ENCODE measurements around the gene IRX6.

The IRX6 gene

DNA sequence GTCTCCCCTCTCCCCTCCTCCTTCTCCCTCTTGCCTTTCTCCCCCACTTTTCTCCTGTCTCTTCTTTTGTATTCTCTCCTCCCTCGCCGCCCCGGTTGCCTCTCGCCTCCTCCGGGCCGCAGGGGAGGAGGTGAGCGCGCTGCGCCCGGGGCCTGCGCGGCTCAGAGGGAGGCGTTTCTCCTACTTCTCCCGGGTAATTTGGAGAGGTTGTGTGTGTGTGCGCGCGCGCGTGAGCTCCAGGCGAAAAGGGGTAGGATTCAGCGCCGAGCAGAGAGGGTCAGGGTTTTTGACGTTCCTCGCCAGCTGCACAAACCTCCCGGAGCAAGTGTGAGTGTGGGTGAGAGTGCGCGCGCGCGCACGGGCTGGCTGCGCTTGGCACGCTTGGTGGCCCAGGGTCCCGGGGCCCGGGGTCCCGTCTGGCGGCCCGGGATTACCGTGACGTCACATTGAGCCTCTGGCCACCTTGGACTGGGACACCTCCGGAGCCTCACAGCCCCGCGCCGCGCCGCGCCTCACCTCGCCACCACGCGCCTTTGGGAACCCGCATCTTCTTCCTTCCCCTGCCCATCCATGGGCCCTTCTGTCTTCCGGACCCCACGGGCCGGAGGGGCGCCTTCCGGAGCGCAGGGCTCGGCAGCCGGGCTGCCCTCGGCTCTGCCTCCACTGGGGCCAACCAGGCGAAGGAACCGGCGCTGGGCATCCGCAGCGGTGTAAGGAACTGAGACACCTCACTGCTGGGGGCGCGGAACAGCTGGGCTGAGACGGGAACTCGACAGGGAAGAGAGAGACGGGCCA is 479 bp downstream of the IRX6 start:
- DNase-seq (ENCODE audit: low spot score): no peak

DNA sequence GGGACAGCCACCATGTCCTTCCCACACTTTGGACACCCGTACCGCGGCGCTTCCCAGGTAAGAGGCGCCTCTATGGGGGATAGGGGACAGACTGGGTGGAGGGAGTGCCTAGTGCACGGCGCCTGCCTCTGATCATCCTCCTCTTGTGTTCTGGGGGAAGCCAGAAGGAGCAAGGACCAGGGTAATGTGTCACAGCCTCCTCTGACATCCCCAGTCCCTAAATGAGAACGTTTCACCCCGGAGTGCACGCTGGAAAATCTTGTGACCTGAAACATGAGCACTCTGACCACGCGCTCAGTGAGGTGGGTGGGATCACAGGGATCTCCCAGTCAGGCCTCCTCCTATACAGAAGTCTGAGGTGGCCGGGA is 1.1 kb downstream of the IRX6 start:
- DNase-seq (ENCODE audit: low spot score): no peak

DNA sequence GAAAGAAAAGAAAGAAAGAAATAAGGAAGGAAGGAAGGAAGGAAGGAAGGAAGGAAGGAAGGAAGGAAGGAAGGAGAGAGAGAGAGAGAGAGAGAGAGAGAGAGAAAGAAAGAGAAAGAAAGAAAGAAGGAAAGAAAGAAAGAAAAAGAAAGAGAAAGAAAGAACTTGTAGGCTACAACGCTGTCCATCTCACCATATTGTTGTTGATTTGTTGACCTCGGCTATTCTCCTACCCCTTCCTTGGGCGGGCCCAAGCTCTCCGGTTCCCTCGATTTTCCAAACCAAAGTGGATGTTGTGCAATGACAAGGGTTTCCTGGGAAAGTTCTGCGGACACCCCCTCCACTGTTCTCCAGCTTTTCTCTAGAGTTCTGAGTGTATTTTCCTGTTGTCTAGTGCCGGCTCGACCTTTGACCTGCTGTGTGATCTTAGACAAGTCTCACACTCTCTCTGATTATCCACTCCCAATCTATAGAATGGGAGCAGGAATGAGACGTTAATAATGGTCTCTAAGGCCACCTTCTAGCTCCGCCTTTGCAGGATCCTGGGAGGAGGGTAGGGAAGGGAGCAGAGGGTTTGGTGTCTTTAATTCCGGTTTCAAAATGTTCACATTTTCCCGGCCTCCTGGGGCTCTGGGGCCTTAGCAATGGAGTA is 1.6 kb downstream of the IRX6 start:
- no peak for DNase-seq (ENCODE audit: low spot score)

DNA sequence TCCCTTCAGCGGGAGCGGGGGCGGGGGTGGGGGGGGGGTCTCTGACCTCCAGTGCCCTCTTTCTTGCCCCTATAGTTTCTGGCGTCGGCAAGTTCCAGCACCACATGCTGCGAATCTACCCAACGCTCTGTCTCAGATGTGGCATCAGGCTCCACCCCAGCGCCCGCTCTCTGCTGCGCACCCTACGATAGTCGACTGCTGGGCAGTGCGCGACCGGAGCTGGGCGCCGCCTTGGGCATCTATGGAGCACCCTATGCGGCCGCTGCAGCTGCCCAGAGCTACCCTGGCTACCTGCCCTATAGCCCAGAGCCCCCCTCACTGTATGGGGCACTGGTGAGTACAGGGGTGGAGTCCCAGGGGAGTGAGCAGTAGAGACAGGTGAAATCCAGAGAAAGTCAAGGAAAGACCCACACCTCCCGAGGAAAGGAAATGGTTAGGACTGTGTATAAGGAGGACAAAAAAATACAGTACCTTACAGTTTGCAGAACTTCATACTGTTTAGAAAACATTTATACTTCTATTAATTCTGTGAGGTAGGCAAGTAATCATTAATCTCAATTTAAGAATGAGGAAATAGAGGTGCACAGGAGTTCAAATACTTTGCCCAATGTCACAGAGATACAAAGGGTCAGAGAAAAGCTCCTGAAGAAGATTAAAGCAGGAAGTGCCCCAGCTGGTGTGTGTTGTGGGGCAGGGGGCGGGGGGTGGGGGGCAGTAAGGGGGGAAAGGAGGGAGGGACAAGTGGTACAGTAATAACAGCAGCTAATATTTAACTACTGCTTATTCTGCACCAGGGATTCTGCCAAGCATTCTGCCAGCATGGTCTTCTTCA is 2.5 kb downstream of the IRX6 start:
- DNase-seq (ENCODE audit: low spot score): no peak

DNA sequence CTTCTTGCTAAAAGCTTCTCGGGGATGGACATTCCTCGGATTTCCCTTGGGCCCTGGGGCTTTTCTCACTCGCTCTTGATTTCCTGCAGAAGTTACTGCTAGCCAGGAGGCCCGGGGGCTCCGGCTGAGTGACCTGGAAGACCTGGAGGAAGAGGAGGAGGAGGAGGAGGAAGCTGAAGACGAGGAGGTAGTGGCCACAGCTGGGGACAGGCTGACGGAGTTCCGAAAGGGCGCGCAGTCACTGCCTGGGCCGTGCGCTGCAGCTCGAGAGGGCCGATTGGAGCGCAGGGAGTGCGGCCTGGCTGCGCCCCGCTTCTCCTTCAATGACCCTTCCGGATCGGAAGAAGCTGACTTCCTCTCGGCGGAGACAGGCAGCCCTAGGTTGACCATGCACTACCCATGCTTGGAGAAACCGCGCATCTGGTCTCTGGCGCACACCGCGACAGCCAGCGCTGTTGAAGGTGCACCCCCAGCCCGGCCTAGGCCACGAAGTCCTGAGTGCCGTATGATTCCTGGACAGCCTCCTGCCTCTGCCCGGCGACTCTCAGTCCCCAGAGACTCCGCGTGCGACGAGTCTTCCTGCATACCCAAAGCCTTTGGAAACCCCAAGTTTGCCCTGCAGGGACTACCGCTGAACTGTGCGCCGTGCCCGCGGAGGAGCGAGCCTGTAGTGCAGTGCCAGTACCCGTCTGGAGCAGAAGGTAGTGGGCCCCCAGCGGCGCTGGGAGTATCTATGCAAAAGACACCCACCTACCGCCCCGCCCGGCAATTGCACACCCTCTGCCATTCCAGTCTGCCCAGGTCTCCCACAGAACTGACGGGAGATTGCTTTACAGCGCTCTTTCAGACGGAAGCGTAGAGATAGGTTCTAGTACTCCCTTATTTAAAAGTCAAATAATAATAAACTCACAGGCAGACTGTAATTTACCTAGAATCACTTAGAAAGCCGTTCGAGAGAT is 4.9 kb downstream of the IRX6 start:
- DNase-seq (ENCODE audit: low spot score): no peak

DNA sequence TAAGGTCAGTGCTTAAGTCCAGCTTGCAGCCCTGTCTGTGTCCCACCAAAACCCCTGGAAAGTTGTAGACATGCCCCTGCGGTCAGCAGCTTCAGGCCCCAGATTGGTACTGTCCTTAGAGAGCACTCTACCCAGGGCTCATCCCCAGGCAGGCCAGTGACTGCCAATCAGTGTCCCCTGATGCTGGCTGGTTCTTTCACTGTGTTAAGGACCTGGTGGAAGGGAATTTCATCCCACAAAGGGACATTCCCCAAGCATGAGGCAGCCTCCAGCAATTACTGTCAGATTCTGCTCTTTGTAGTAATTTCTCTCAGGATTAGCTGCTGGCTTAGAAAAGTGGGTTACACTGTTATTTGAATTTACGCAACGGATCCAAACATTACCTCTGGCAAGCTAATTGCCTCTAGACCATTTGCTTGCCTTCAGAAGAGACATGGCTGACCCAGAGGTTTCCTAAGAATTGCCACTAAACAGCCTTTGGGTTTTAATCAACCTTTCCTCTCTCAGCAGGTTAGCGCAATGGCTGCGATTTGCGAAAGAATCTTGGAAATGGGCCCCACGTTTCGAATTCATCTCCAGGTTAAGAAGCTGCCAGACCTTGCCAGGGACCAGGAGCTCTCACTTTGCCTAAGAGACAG is 5.9 kb downstream of the IRX6 start:
- no peak for DNase-seq (ENCODE audit: low spot score)

DNA sequence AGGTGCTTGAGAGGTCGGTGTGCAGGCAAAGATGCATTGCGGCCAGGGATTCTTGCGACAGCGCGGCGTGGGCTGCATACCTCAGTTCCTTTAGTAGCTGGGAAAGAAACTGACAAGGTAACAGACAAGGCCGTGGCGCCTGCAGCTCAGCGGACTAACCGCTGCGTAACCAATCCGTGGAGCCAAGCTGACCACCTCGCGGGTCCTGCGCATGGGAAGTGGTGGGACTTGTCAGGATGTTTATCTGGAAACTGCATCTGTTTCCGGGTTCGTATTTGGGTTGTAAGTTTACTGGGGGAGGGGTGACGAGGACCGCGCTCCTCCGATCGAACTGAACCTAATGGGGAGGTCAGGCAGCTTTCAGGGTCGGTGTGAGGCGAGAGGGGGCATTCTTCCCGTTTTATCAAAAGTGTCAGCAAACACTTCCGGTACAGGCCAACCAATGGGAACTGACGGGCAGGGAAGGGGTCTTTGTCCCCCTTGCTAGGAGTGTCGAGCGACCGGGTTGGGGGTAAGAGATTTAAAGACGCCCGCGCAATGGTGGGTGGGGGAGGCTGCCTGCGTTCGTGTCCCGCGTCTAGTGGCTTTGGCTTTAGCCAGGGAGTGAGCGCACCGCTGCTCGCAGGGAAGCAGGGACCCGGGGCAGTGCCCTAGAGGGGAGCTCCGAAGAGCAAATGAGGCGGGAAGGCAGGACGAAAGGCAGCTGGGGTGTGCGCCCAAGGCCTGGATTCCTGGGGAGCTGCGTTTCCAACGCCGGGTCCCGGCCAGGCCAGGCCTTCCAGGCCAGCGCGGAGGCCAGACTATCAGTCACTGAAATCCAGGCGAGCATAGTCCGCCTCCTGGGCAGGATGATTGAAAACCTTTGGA is 7.0 kb downstream of the IRX6 start:
- no peak for DNase-seq (ENCODE audit: low spot score)

DNA sequence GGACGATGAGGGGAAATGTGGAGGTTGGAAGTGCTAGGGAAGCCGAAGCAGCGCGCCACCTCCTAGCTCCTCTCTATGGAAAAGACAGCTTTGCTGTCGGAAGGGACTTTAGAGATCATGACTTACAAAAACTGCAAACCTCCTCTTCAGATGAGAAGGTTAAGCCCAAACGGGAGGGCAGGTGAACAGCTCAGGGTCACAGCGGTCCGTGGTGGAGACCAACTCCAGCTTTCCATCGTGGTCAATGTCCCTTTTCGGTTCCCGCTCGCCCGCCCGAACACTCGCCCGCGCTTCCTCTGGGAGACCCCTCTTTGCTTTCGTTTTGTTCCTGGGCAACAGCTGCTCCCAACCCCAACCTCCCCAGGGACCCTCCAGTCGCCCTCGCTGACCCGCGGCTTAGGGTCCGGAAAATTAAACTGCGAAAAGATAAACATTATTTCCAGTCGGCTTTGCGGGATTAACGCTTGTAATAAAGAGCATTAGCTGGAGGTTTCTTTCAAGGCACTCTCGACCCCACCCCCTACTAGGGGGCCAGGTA is 7.7 kb downstream of the IRX6 start:
- DNase-seq (ENCODE audit: low spot score): no peak

DNA sequence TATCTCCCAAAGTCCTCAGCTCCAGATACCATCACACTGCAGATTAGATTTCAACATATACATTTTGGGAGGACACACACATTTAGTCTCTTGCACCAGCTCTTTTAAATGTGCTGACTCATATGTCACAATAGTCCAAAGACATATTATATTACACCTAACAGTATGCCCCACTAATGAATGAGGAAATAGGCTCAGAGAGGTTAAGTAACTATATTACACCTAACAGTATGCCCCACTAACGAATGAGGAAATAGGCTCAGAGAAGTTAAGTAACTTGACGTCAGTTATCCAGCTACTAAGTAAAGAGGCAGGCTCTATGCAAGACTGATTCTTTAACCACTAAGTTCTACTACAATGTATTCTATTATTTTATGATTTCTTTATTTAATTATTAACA is 9.7 kb downstream of the IRX6 start:
- DNase-seq (ENCODE audit: low spot score): no peak

DNA sequence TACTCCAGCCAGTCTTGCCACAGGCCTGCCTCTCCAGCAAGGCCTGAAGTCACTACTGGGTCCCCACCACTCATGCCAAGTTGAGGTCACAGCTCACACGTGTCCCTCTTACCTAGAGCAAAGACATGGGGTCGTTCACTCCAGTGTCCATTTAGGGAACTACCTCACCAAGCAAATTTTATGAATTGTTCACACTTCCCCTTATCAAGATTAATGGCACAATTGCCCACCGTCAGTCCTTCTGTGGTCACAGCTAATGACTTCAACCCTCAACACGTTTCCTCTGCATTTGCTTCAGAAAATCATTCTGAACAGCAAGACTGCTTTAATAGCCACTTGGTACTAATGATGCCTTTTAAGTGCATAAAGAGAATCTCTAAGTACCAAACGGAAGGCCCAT is 14.6 kb downstream of the IRX6 start:
- DNase-seq (ENCODE audit: low spot score): no peak

DNA sequence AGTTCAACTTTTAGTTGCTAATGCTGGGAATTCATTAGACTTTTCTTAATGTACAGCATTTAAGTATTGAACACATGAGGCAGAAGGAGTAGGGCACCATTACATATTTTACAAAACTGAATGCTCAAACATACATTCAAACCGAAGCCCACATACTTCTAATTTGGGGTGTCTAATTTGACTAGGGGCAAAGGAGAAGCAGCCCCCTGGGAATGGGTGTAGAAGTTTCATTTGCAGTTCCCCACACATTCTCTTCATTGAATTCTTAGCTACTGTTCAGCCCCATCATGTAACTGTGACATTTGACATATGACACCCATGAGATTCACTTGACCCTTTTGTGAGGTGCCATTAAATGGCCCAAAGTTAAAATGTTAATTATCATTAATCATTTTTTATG is 16.4 kb downstream of the IRX6 start:
- DNase-seq (ENCODE audit: low spot score): no peak

DNA sequence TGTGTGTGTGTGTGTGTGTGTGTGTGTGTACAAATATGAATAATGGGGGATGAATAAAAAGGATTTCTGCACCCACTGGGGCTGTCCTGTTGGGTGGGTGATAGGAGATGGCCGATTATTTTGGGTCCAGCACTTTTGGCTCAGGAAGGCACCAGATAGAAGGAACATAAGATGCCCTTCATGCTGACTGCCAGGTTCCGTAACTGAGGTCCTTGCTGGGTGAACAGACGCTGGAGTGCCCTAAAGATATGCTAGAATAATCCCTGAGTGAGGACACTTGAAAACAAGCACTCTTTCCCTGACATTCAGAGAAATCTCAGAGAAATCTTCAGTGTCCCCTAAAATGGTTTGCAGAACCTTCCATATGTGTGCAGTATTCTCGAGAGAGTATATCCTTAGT is 17.7 kb downstream of the IRX6 start:
- no peak for DNase-seq (ENCODE audit: low spot score)

DNA sequence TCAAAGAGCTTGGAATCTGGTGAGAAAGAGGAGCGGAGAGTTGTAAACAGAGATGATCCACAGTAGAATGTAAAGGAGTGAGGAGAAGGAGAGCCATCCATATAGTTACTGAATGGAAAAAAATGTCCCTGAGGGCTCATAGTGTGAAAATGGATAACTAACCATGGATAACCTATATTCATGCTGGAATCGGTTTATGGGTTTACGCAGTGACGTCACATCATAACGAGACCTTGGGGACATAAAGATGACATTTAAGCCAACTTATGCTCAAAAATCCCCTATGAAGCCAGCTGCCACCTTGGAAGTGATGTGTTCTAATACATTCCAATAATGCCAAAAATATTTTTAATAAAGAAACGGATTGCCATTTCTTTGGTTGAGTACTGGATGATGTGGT is 22.5 kb downstream of the IRX6 start:
- DNase-seq (ENCODE audit: low spot score): no peak

DNA sequence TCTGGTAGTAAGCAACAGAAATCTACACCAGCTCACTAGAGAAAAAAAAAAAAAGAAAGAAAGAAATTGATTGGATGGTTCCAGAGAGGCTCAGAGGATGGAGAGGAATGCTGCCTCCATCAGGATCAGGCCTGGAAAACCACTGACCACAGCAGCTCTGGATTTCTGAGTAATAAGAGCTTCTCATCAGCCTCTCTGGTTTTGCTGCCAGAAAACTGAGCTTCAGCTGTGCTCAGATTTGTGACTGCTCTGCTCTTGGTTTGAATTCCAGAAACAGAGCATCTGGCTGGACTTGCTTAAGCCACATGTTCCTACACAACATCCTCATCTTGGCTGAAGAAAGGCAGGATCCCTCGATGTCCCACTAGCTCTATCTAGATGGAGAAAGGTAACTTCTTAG is 25.9 kb downstream of the IRX6 start:
- no peak for DNase-seq (ENCODE audit: low spot score)

DNA sequence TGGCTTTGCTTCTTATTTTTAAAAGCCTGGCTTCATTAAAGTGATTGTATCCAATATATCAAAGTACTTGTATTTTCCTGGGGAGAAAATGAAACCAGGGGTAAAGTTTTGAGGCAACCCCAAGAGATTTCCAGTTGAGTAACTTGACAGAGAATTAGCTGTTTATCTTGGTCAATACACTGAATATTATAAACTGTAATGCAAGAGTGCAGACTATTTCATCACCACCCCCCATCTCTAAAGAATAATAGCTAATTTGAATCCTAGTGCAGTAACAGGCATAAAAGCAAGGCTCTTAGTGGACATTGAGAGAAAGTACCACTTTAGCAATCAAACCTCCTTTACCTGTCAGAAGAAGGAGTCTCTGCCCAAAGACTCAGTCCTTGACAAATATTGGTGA is 27.0 kb downstream of the IRX6 start:
- DNase-seq (ENCODE audit: low spot score): no peak

DNA sequence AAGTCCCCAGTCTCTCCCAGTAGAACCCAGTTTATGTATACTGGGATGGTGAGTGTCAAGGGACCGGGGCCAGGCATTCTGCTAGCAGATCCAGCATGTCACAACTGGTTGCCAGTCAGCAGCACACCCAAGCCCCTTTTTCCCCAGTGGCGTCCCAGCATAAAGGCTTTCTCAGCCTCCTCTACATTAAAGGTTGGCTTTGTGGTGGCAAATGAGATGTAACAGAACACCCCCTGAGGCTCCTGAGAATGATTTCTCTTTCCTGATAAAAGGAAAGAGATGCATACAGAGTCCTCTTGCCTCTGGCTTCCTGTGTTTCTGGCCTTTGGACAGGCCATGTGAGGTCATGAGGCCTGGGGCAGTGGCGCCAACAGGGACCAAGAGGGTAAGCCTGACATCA is 27.9 kb downstream of the IRX6 start:
- DNase-seq (ENCODE audit: low spot score): no peak

DNA sequence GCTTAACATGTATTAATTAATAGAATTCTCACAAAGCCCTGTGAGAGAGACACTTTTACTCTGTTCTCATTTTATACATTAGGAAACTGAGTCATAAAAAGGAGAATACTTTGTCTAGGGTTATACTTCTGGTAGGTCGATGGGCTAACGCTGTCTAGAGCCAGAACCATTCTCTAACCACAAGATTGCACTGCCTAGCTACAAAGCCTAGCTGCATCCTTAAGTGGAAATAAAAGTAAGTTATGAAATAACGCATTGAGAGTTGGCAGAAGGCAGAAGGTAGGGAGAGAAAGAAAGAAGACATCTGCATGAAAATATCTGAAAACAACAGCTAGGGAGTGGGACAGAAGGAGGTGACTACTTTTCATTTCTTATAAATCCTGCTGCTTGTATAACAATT is 33.2 kb downstream of the IRX6 start:
- DNase-seq (ENCODE audit: low spot score): no peak

DNA sequence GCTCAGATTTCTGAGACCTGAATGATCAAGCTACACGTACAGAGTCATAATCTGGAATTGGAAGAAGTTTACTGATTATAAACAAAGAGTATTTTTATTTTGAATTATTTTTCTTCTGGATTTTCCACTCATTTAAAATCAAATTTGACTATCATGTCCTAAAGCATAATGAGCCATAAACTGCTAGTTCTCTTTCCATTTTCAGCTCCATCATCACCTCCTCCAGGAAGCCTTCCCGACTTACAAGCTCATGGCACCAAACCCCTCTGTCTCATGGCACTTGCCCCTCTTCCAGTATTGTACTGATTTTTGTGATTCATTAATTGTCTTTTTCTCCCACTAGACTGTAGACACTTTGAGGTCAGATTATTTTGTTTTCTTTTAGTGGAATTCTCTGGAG is 35.9 kb downstream of the IRX6 start:
- no peak for DNase-seq (ENCODE audit: low spot score)

DNA sequence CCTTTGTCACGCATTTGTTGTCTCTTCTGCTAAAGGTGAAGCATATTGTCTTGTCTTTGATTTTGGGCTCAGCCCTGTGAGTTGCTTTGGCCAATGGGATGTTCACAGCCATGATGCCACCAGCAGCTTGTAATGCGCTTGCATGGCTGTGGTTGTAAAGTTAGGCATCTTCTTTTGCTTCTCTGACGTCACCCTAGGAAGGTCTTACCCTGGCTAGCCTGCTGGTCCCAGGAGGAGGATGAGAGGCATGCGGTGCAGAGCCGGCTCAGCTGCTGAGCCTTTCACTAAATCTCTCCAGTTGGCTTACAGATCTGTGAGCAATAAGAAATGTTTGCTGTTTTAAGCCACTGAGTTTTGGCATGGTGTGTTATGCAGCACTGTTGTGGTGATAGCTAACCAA is 40.8 kb downstream of the IRX6 start:
- no peak for DNase-seq (ENCODE audit: low spot score)

DNA sequence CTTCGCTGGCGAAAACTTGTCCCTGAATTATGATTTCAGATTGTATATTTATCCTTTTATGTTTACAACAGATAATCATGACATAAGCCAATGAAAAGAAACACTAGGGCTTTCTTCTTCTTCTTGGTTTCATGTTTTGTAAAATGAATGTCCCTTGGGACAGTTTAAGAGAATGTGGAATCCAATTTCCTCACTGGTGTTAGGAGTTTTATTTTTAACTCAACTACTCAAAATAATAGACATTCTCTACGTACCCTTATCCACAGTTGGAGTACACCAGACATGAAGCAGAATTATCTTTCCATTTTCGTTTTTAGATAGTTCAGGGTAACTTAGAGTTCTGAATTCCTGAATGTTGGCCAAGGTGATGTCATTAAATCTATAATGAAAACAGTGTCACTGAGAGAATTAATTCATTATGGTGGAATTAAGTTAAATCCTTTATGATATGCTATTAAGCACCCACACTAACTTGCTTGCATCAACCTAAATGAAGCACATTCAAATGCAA is 43.4 kb downstream of the IRX6 start:
- DNase-seq (ENCODE audit: low spot score): no peak

Measured in HuH-7 (cell line).